ENCODE data around the gene LGALS13.
"Not testable (repeated sequence)": the region's sequence is repeated elsewhere in the genome, so short reads cannot be mapped to it uniquely, and the experiment has no call there.

The LGALS13 gene

GRCh38 chr19:39617745-39618144 is 15.4 kb downstream of the LGALS13 start:
- DNase-seq (ENCODE audit: low read depth, low spot score), result no peak

DNA sequence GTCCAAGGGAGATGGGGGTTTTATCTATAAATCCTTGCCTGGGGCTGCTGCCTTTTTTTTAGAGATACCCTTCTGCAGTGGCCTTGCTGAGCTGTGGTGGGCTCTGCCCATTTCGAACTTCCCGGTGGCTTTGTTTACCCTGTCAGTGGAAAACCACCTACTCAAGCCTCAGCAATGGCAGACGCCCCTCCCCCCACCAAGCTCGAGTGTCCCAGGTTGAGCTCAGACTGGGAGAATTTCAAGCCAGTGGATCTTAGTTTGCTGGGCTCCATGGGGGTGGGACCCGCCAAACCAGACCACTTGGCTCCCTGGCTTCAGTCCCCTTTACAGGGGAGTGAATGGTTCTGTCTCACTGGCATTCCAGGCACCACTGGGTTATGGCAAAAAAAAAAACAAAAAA is 21.6 kb downstream of the LGALS13 start:
- DNase-seq (ENCODE audit: low read depth, low spot score), result no peak

- not testable (repeated sequence) for DNase-seq (ENCODE audit: low read depth, low spot score)
Measured at GRCh38 chr19:39627631-39628030, 25.3 kb downstream of the LGALS13 start.

GRCh38 chr19:39631178-39631577 is 28.9 kb downstream of the LGALS13 start:
- DNase-seq (ENCODE audit: low read depth, low spot score), result no peak

GRCh38 chr19:39631626-39632025 is 29.3 kb downstream of the LGALS13 start:
- DNase-seq (ENCODE audit: low read depth, low spot score), result no peak

- DNase-seq (ENCODE audit: low read depth, low spot score), result no peak
Measured at GRCh38 chr19:39637891-39638290, 35.6 kb downstream of the LGALS13 start.

GRCh38 chr19:39641773-39642172 is 39.4 kb downstream of the LGALS13 start:
- no peak for DNase-seq (ENCODE audit: low read depth, low spot score)

GRCh38 chr19:39643591-39643990 is 41.3 kb downstream of the LGALS13 start:
- DNase-seq (ENCODE audit: low read depth, low spot score), result no peak

- DNase-seq (ENCODE audit: low read depth, low spot score), result no peak
Measured at GRCh38 chr19:39645800-39646411, 43.6 kb downstream of the LGALS13 start.

DNA sequence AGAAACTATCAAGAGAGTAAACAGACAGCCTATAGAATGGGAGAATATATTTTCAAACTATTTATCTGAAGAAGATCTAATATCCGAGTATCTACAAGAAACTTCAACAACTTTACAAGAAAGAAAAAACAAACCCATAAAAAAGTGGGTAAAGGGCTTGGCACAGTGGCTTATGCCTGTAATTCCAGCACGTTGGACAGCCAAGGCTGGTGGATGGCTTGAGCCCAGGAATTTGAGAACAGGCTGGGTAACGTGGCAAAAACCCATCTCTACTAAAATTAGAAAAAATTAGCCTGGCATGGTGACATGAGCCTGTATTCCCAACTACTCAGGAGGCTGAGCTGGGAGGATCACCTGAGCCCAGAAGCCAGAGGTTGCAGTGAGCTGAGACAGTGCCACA is 45.6 kb downstream of the LGALS13 start:
- no peak for DNase-seq (ENCODE audit: low read depth, low spot score)

- no peak for DNase-seq (ENCODE audit: low read depth, low spot score)
Measured at GRCh38 chr19:39655613-39656012, 53.3 kb downstream of the LGALS13 start, which contains the start of gene LGALS16. Gene LGALS16 (plus strand): TSS chr19:39655913. CDS start chr19:39655962, 49 bp downstream.
